LNCaP clone FGC (cell line): Measurements from ENCODE around the gene TMEM9.
"Not testable (repeated sequence)": the region's sequence is repeated elsewhere in the genome, so short reads cannot be mapped to it uniquely, and the experiment has no call there.

Experiments used
- DNase-seq: peaks from one replicate; pipeline ENCODE4 v3.0.0-alpha.2; 2011; ENCODE audit warnings: low read depth
- H3K4me3 ChIP-seq: 2 replicates; pipeline ENCODE4 v1.5.1; 2011; ENCODE audit warnings: mild to moderate bottlenecking, low read depth, low read length, control low read depth
- CTCF ChIP-seq: IDR thresholded peaks from 2 replicates; pipeline ENCODE4 v1.5.1; 2012; ENCODE audit warnings: mild to moderate bottlenecking; ENCODE audit not compliant: control insufficient read depth, insufficient read depth; ENCODE audit errors: extremely low read depth

TMEM9 gene

GRCh38 chr1:201170533-201171062 lies 16.3 kb upstream of the TMEM9 start:
- DNase-seq, result peak; percentile 93
- peak overlapping the region; percentile 47 for H3K4me3 ChIP-seq
- no peak for TF ChIP-seq CTCF

GRCh38 chr1:201169971-201170532 lies 15.8 kb upstream of the TMEM9 start:
- no peak overlapping the region for H3K4me3 ChIP-seq
- TF ChIP-seq CTCF, result no peak
- DNase-seq, result no peak

GRCh38 chr1:201169203-201169602 lies 14.9 kb upstream of the TMEM9 start:
- DNase-seq, result no peak
- H3K4me3 ChIP-seq, result no peak overlapping the region
- TF ChIP-seq CTCF, result no peak

GRCh38 chr1:201167041-201167991 lies 13.0 kb upstream of the TMEM9 start:
- no peak overlapping the region for H3K4me3 ChIP-seq
- no peak for DNase-seq
- TF ChIP-seq CTCF, result no peak

GRCh38 chr1:201164645-201165044 lies 10.4 kb upstream of the TMEM9 start:
- no peak for TF ChIP-seq CTCF
- DNase-seq, result no peak
- H3K4me3 ChIP-seq, result no peak overlapping the region

- TF ChIP-seq CTCF, result no peak
- H3K4me3 ChIP-seq, result no peak overlapping the region
- no peak for DNase-seq
These were observed 9.4 kb upstream of the TMEM9 start for GRCh38 chr1:201163707-201164106.

GRCh38 chr1:201163036-201163435 lies 8.8 kb upstream of the TMEM9 start:
- H3K4me3 ChIP-seq, DNase-seq: not testable (repeated sequence)
